ENCODE measurements around the gene ERFE.

- no peak for TF ChIP-seq CTCF (IDR thresholded peaks at IDR 0.05)
- no peak for TF ChIP-seq POLR2A (IDR thresholded peaks at IDR 0.05)
Observed at GRCh38 chr2:238207006-238207405, 48.2 kb downstream of the ERFE start.

Data from body of pancreas (tissue), 4 donors.